GM19035 (cell line): ENCODE data around the gene OPCML.

ENCODE experiments used
- ATAC-seq: cut with Tn5 transposase; IDR thresholded peaks from one replicate; pipeline ENCODE4 v1.9.1; 2021; ENCODE audit not compliant: unreplicated experiment

The OPCML gene

GRCh38 chr11:132472411-132473172, 1059.7 kb downstream of the OPCML start:
- ATAC-seq = no peak

DNA sequence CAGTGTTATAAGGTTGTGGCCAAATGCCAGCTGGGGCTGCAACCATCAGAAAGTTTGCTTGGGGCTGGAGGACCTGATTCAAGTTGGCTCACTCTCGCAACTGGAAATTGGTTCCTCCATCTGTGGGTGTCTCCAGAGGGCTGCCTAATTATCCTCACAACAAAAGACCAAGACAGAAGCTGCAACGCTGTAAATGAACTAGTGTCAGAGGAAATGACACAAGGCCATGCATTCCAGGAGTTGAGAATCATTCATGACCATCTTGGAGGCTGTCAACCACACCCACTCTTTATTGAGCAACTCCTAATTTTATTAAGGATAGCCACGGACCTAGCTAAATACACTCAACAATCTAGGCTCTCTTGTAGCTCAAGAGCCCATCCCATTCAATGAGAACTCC, 1060.8 kb downstream of the OPCML start:
- no peak for ATAC-seq

DNA sequence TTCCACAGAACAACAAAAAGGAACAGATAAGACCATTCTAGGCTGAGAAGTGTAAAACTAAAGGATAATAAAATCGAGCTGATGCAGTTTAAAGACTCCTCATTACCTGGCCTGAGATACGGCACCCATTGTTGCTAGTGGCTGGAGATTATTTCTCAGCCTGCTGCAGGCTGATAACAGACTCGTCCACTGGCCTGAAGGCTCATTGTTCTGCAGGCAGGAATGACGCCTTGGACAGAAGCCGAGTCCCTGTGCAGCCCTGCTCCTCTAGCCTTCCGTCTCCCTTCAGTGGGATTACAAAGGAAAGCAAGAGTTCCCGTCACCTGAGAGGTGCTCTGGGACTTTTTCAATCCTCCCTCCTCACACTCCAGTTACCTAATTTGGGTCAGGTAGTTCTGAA, 1065.3 kb downstream of the OPCML start:
- ATAC-seq = no peak

DNA sequence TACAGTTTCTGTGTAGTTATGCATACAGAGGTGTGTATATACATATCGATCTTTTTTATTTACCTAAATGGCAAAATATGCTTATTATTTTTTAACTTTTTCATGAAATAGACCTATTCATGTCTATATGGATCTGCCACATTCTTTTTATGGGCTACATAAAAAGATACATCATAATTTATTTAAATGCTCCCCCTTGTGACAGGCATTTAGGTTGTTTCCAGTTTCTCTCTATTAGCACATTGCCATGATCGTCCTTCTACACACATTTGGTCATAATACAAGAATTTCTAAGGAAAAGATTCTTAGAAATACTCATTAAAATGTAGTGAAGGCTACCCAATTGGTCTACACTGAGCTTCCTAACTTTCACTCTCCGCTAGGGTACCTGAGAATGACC, 1067.4 kb downstream of the OPCML start:
- no peak for ATAC-seq

DNA sequence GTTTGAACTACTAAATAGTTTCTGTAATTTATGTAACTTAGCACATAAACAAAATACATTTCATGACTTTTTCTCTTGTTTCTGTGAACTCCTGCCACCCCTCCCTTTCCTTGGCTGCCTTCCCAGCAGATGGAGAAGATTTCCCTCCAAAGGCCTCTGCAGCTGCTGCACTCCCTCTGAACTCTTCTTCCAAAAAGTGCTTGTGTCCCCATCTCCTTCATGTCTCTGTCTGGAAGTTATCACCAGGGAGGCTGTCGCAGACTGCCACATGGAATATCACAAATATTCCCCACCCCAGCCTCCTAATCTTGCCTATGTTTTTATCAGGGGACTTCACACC, 1068.3 kb downstream of the OPCML start:
- no peak for ATAC-seq

GRCh38 chr11:132463295-132464002, 1068.9 kb downstream of the OPCML start:
- no peak for ATAC-seq

- ATAC-seq = no peak
These were observed 1072.6 kb downstream of the OPCML start for GRCh38 chr11:132459736-132460135.

- ATAC-seq = no peak
These were observed 1074.9 kb downstream of the OPCML start for GRCh38 chr11:132457445-132457844.

DNA sequence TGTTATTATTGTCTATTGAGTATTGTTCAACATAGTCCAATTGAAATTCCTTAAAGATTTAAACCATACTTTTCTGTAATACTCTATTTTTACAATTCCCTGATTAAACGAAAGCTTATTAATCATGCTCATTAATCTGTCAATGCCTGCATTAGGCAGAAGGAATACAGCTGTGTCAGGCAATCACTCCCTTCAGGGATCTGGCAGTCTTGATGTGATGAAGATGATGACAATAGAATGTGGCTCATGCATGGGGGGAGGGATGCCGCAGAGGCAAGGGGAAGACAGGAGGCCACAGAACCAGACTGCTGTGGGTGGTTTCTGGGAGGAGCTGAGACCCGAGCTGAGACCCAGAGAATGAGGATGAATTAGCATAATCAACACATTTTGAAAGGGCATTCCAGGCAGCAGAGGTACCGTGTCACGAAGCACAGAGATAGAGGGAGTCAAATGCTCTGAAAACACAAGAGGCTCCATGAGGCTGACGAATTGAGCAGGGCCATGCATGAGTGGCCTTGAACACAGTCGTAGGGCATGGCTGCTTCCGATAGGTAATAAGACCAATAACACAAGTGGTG, 1075.5 kb downstream of the OPCML start:
- ATAC-seq = no peak

- ATAC-seq = no peak
These were observed 1077.3 kb downstream of the OPCML start for GRCh38 chr11:132455044-132455443.

GRCh38 chr11:132453406-132453805, 1078.9 kb downstream of the OPCML start:
- ATAC-seq = no peak

DNA sequence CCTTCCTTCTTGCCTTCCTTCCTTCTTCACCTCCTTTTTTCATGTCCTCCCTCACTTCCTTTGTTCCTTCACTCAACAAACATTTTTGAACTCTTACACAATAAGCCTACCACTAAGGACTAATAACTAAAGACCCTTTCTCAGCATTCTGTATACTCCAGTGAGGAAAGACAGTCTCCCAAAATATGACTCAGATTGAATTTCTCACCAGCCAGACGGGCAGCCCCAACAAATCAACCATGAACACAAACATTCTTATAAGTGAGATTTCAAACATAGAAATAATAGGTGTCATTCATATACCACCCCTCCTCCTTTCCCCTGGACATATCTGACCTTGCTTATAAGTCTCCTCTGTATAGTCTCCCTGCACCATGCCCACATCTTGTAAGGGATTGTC, 1079.7 kb downstream of the OPCML start:
- ATAC-seq = no peak

DNA sequence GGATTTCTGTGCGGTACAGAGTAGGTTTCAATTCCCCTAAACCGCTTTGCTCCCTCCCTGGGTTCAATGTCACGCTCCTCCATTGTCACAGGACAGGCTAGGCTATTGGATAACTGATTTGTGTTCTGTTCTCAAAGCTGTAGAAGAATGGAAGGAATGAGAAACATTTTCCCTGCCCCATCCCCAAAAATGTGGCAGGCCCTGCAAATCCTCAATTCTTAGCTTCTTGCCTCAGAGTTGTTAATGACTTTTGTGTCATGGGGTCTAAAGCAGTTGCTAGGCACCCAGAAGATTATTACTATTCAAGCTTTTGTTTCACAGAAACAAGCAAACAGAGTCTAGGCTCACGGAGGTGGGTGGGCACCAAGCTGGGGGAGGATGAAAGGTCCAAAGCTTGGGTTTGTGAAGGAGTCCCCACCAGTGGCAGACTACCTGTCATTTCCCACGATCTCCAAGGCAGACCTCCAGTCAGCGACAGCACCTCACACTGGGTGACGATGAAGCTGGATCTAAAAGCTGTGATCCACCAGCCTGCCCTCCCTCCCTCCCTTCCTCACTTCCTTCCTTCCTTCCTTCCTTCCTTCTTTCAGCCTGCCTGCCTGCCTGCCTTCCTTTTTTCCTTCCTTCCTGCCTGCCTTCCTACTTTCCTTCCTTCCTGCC, 1080.2 kb downstream of the OPCML start:
- no peak for ATAC-seq

DNA sequence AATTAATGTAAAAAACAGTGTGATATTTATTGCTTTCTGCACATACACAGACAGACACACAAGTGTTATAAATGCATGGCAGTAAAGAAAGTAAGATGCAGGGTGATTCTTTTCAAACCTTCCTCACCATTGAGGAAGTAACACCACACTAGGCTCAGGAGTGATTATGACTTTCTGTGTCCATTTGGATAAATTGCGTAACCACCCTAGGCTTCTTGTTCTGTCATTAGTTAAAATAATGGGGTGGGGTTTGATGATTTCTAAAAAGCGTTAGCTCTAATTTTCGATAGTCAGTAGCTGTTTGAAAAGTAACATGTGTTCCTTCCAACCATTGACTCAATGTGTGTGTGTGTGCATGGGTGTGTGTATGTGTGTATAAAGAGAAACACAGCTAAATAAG, 1081.7 kb downstream of the OPCML start:
- ATAC-seq = no peak

DNA sequence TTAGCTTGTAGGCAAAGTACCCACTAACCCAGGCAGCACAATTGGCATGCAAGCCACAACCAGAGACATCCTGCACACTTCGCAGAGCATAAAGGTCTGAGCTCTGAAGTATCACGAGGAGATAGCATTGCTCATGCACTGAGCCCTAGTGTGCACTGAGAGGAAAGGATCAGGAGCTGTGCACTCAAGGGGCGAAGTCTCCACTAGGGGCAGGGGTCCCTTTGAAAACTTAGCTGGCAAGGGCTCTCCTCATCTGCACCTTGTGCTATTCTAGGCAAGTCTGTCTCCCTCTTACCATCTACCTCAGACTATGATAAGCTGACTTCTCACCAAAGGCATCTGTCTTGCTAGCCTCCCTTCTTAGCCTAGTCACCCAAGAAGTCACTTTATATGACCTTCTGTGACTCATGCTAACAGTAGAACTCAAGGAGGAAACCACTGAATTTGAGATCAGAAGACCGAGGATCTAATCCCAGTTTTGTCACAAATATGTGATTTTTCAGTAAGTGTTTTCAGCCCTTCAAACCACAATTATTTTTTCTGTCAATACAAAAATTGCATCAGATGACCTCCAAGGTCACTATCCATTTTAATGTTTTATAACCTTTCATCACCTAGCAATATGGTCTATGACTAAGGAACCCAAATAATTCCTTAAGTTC, 1083.8 kb downstream of the OPCML start:
- no peak for ATAC-seq

DNA sequence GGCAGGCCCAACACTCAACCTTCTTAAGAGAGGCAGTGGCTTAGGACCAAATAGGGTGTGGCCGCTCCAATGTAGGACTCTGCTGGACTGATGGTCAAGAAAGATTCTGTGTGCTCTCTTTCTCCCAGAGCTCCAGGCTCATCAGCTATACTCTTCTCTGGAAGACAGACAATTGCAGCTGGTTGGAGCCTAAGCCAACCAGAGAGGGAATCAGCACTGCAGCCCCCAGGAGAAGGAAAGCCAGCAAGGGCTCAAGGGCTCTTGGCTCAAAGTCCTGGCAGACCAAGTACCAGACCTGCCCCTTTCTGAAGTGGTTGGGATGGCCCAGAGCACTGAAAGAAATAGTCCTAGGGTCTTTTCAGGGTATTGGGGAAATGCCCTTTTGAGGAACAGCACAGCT, 1084.5 kb downstream of the OPCML start:
- no peak for ATAC-seq

GRCh38 chr11:132445859-132446291, 1086.4 kb downstream of the OPCML start:
- ATAC-seq = no peak

DNA sequence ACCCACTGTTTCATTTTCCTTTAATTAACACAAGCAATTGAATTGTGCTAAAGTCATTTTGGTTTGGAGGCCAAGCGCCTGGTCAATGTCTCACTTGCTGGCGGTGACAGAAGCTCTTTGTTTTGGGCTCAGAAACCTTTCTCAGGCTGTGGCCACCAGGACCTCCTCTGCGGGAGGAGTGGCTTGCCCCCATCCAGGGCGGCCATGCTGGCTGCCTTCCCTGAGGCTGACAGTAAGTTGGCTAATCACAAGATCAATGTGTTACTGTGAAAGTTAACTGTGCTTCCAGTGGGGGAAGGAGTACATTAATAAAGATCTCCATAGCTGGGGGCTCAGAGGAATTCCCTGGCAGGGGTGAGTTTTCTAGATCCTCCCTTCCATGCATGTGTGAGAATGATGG, 1087.4 kb downstream of the OPCML start:
- ATAC-seq = no peak

DNA sequence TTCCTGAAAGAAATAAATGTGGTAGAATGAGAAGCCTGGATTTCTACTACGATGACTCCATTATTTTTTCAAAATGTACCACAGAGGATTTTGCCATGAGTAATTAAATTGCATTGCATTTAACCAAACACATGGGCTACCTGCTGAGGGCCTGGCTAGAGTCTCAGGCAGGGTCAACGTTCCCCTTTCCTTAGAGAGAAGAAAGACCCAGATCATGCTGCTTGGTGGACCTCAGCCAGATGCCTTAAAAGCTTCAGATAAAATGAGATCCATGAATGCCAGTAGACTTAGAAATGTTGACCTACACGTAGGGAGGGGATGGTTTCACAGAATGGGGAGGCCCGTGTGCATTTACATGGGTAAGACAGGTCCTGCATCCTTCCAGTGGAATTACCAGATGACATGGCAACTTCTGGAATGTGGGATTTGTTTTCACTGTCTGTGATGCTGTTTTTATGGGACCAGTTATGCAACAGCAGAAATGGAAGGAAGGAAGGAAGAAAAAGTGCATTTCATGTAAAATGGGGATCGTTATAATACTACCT, 1092.5 kb downstream of the OPCML start:
- ATAC-seq = no peak

GRCh38 chr11:132438418-132438817, 1093.9 kb downstream of the OPCML start:
- no peak for ATAC-seq
